ENCODE results near the gene ASS1.

The ASS1 gene

DNA sequence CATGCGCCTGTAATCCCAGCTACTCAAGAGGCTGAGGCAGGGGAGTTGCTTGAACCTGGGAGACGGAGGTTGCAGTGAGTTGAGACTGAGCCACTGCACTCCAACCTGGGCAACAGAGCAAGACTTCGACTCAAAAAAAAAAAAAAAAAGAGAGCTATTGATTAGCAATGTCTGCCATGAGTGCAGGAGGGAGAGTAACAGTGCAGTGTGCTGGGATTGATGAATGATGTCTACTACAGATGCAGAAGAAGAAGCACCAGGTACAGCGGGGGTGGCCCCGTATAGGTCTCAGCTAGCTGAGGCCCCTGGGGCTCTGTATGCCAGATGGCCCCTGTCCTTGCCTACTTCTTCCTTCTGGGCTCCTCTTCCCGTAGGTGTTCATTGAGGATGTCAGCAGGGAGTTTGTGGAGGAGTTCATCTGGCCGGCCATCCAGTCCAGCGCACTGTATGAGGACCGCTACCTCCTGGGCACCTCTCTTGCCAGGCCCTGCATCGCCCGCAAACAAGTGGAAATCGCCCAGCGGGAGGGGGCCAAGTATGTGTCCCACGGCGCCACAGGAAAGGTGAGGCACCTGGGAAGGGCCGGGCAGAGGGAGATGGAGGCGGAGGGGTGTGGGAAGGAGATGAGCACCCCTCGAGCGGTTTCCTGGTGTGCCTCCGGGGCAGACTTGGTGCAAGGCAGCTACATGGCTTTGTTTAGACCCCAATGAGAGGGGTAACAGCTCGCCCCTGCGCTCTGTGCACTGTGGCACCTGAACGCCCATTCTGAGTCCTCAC lies 13.5 kb downstream of the ASS1 start:
- no peak for DNase-seq

DNA sequence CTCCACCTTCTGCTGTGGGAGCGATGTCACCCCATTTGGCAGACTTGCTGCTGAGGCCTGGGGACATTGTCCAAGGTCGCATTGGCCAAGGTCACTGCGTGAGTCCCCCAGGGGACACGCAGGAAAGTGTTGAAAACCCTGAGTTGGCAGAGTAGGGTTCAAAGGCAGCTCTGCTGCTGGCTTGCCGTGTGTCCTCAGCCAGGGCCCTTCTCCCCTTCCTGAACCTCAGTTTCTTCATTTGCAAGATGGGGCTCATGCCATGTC lies 14.0 kb downstream of the ASS1 start:
- DNase-seq: no peak

DNA sequence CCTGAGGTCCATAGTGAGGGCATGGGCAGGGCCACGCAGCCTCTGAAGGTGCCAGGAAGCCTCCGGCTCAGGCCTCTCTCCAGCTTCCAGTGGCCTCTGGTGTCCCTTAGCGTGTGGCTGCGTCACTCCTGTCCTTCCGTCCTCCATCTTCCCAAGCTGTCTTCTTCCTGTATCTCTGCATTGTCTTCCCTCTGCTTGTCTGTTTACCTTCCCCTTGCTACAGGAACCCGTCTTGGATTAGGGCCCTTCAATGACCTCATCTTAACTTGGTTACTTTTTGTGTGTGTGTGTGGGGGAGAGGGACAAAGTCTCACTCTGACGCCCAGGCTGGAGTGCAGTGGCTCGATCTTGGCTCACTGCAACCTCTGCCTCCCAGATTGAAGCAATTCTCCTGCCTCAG lies 14.4 kb downstream of the ASS1 start:
- DNase-seq: no peak

DNA sequence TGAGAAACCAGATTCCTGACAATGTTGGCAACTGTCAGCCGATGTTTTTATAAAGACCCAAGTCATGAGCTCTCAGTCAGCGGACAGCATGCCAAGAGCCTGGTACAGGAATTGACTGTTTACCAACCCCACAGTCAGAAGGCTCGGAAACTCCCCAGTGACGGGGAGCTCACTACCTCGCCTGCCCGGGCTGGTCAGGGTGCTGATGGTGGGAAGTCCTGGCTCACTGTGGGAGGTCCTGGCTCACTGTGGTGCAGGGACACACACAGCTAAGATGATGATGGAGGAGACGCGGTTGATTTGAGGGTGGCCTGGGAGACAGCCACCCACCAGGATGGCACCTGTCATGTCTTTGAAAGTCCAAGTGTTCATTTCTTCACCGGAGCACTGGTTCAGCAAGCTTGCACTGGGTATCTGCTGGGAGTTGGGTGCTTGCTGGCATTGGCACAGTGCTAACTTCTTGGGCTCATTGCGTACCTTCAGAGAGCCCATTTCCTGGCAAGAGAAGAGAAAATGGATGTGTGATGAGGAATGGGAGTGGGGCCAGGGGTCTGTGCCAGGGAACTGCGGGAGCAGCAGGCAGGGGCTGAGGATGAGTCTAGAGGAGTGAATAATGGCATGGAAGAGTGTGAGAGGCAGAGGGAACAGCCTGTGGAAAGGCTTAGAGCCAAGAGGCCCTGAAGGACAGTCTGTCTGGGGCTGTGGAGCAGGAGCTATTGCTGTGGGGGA lies 15.3 kb downstream of the ASS1 start:
- no peak for DNase-seq

DNA sequence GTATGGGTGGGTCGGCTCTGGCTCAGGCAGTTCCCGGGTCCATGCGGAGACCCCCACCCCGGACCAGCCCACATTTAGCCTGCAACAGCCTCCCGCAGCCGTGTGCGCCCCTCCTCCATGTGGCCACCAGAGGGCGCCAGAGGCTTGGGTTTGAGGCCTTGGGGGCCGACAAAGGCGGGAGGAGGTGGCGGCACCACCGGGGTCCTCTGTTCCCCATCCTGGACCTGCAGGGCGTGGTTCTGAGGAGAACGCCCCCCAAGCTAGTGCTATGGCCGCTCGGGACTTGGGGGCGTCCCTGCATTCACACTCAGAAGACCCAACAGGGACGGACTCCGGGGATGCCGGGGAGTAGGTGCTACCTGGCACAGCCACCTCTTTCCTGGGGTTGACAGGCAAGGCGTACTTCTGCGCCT lies 16.5 kb downstream of the ASS1 start:
- DNase-seq: no peak

DNA sequence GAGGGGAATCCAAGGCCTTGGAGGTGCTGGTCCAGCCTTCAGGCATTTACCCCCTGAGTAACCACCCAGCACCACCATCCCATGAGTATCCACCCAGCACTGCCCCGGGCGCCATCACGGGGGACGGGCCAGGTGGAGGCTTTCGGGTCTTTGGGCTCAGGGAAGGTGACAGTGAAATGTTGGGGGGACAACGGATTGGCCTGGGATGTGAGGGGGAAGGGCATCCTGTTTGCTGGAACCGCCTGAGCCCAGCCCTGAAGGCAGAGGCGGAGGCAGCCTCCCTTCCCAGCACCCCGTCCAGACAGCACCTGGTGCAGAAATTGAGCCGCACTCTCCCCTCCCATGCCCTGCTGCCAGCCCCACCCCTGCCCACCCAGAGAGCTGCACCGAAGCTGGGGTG lies 17.0 kb downstream of the ASS1 start:
- no peak for DNase-seq

DNA sequence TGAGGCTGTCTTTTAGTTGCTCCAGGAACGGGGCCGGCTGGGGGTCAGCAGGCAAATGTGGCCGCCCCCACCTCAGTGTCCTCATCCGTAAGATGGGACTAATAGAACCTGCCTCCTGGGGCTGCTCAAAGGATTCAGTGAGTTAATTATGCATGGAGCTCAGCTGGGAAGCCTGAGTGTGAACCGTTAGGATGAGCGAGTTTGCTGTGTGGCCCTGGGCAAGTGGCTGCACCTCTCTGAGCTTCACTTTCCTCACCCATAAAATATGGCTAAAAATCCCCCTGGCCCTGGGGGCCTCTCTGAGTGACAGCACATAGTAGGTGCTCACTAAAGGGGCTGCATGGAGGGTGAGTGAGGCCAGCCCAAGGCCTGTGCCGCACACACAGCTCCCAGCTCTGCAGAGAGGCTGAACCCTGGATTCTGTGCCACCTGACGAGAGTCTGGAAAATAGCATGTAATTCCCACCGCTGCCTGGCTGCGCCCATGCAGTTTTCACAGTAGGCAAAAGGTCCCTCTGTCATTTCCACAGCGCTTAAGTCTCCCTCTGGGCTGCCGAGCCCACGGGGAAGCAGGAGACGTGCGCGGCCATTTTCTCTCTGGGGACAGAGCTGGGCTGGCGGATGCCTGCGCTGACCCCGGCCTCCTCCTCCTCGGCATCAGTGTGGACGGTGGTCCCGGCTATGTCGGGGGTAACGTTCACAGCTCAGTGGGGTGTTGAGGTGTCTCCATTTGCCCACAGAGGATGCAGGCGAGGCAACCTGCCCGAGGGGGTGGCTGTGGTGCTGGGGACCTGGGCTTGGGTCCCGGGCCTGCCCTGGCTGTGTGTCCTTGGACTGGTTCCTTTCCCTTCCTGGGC lies 18.2 kb downstream of the ASS1 start:
- no peak for DNase-seq

DNA sequence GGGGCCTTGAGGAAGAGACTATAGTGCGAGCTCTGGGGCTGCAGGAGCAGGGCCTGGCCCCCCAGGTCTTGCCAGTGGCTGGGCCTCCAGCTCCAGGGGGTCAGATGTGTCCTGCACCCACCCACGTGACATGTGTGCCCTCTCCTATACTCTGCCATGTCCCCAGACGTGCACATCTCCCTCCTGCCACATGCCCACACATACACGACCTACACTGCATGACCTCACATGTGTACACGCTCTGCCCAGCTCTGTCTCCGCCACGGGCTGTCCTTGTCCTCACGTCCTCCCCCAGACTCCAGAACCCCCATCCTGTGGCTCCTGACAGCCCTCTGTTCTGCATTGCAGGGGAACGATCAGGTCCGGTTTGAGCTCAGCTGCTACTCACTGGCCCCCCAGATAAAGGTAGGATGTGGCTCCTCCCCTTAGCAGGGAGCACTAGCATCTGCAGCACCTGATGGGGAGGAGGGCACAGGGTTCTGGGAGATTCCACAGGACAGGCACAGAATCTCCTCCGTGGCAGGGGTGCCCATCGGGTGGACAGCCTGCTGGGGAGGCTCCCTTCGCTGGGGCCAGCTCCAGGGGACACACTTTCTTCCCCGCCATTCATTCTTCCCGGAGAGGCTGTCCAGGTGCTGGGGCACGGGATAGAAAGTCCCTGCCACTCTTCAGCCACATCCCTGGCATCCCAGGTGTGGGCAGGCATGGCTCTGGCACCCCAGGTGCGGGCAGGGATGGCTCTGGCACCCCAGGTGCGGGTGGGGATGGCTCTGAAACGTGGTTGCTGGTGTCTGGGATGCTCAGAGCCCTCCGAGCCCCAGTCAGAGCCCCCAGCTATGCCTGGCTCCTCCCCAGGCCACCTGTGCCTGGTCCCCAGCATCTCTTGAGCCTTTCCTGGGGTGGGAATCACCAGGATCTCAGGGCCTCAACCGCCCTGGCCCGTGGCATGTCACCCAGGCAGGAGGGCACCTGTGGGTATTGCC lies 19.3 kb downstream of the ASS1 start:
- DNase-seq: no peak

DNA sequence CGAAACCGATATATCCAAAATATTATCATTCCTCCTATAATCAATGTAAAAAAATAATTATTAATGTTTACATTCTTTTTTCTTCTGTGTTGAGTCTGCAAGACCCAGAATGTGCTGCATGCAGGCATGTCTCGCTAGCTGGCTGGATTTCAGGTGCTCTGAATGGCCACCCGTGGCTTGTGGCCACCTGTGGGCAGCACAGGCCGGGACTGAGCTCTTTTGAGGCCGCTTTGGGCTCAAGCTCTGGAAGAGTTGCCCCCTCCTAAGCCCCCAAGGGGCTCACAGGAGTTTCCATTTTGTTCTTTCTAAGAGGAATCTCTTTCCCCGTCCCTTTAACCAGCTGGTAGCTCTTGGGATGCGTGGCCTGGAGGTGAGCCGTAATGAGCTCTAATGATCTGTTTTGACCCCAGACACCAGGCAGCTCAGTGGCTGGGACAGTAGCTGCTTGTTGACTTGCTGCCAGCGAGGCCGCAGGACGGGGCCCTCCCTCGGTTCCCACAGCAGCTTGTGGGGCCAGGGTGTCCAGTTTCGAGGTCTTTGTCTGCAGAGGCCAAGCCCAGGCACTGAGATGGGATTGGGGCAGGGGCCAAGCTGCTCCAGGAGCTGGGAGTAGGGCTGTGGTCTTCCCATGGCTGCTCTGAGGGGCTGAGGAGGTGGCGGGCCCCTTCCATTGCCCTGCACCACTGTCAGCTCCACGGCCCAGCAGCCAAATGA lies 20.8 kb downstream of the ASS1 start:
- DNase-seq: no peak

DNA sequence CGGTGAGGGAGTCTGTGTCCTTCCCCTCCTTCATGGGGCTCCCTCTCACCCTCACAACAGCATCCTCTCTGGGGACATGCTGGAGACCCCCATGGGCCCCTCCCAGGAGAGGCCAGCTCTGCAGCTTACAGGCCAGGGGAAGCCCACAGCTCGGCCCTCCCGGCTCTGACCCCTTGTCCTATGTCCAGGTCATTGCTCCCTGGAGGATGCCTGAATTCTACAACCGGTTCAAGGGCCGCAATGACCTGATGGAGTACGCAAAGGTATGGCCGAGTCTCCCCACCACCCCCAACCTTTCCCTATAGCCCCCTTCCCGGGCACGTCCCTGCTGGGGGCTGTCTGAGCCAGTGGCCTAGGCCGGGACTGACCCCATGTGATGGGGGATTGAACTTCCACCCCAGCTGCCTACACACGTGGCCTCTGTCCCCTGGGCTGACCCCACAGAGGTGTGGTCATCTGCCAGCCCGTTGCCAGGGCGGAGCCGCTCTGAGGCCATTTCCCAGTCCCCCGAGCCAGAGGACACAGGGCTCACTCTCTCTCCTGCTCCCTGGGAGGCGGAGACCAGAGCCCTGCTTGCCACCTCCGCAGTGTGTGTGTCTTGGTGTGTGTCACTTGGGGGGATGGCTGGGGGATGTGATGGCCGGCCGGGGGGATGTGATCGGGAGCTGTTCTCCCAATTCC lies 21.9 kb downstream of the ASS1 start:
- no peak for DNase-seq

DNA sequence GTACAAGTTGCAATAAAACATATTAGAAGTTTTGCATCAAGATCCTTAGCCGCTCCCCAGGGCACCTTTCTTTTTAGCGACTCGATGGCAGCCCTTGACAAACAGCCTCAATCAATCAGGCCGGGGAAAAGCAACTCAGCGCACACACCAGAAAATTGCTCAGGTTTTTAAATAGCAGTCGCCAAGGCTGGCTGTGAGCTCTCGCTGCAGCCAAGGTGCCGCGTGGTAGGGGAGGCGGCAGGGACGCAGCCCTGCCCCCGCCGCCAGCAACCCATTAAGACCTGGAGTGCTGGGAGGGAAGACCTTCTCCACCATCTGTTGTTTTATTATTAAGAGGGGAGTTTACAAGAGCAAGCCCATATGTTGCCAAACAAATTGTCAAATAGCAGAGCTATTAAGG lies 22.6 kb downstream of the ASS1 start:
- no peak for DNase-seq

DNA sequence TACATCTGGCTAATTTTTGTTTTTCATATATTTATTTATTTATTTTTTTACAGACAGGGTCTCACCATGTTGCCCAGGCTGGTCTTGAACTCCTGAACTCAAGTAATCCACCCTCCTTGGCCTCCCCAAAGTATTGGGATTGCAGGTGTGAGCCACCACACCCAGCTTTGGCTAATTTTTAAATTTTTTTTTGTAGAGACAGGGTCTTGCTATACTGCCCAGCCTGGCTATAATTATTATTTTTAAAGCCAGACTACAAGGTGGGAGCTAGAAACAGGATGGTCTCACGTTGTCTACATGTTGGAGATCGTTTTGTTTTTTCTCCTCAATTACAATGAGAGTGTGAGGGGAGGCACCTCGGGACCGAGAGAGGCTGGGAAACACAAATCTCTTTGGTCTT lies 23.8 kb downstream of the ASS1 start:
- no peak for DNase-seq

DNA sequence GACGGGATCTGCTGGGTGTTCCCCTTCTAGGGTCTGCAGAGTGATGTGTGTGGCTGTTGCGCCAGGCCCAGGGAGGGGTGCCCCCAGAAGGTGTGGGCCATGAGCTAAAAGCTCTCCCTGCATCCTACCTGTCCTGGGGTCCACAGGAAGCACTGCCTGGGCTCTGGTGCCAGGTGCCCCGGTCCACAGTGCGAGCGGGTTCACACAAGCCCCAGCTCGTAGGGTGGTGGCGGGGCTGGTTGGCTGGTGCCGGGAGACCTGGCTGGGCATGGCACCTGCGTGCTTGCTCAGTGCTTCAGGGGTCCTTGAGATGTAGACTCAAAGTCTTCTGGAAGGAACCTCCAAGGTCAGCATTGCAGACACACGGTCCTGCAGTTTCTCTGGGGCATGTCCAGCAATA lies 25.5 kb downstream of the ASS1 start:
- no peak for DNase-seq

DNA sequence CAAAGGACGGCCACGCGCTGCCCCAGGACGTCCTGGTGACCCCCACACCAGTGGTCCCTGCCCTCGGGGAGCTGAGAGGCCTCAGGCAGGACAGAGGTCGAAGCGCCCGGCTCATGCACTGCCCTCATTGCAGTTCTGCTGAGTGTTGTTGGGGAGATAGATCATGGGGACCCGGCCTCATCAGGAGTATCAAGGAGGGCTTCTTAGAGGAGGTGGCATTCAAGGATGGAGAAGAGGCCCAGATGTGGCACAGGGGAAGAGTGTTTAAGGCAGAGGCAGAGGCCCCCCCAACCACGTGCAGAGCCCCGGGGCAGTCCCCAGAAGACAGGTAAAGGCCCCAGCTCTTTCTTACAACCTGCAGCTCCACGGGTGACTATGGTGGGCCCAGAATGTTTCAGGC lies 26.2 kb downstream of the ASS1 start:
- DNase-seq: no peak

DNA sequence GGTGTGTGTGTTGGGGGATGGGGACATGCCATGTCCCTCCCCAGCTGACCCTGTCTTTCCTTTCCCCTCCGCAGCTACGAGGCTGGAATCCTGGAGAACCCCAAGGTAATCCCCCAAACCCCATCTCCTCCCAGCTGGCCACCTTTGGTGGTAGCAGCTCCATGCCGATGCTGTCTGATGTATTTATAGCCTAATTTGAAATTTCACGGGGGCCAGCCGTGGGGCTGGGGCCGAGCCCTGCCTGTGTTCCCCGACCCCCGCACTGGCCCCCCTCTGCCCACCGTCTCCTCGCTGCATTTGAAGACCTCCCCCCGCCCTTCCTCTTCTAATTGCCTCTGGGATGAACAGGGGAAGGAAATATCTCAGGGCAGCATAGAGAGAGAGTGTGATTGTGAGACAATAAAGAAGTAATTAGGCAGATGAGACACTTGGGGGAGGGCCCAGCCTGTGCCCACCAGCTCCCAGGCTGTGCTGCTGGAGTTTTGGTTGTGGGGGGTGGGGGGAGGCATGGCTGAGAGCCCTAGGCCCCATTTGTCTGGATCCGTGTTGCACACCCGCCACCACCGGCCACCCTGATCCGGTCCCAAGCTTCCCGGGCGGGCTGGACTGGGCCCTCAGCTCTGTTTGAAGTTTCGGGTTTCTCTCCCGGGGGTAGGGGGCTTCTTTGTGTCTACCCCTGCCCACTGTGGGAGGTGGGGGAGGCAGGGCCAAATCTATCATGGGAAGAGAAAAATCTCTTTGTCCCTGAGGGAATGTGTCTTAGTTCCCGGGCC lies 26.8 kb downstream of the ASS1 start:
- no peak for DNase-seq

DNA sequence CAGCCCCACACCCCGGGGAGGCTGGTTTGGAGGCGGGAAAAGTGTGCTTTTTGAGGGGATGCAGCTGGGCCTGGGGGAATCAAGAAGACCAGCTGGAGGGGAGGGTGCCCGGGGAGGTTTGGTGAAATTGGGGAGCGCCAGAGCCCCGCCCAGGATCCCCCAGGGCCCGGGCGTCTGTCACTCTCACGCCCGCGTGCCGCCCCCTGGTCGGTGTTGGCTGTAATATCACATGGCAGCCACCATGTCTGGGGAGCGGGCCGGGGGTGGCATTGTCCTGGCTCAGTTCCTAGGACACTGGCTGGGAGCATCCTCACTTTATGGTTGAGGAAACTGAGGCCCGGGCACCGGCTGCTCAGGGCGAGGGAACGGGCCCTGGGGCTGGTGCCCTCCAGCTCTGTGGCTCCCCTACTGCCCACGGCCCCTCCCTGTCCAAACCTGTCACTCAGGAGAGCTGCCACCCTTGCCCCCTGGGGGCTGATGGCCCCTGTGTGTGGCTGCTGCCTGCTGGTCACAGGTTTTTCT lies 27.5 kb downstream of the ASS1 start:
- no peak for DNase-seq

DNA sequence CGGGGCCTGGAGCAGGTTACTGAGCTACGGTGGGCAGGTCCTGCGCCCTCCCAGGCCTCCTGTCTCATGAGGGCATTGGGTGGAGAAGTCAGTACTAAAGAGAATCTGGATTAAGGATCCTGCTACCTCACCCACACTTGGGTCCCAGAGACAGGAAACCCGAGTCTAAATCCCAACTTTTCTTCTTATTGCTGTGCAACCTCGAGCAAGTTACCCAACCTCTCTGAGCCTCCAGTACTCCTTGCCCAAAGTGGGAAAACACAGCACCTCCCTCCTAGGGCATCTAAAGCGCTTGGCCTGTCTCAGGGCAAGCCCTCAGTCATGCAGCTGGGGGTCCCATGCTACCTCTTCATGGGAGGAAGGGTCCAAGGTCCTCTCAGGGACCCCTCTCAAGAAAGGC lies 28.2 kb downstream of the ASS1 start:
- DNase-seq: no peak

DNA sequence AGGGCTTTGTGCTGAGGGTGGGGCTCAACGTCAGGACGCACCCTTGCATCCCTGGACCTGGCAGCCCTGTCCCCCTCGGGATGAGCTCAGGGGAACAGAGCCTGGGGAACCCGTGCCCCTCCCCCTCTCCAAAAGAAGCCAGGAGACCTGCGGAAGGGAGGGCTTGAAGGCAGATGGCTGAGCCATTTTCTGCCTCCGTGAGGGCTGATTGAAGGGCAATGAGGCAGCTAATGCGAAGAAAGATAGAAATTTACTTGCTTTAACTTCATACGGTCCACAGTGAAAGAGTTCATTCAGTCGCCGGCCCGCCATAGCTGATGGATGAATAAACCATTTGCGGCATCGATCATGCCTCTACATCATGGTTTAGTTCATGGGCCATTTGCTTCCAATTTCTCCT lies 28.8 kb downstream of the ASS1 start:
- DNase-seq: no peak

DNA sequence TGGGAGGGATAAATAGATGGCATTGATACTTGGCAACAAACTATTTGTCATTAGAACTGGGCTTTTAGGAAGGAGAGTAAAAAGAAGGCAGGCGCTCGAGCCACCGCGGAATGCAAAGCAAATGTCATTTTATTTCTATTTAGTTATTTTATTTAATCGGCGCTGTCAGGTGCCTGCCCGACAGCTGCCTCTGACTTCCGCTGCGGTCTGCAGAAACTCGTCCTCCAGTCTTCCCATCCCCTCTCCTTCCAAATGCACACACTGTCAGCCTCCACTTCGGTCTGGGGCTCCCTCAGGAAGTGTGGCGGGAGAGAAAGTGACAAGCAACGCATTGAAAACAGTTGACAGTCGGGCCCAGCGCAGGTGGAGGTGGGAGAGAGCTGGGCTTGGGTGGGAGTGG lies 29.3 kb downstream of the ASS1 start:
- DNase-seq: no peak

DNA sequence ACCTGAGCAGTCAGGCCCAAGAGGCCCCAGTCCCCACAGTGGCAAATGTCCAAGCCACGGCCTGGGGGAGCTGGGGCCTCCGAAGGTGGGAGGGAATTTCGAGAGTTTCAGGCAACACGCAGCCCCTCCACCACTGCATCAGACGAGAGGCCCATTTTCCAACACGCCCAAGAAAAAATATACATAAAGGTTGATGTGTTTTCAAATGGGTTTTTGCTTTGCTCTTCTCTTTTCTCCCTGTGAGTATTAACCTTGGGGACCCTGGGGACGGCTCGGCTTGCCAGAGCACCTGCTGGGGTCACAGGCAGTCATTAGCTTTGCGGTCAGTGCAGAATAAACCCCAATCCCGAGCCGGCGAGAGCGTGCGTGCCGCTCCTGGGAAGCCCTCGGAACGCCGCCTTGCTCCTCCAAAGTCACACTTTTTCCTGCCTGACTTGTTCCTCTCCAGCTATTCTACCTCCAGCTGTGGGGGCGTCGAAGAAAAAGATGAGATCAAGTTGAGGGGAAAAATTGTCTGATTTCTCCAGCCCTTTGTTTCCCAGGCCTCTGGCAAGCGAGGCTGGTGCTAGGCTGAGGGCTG lies 31.5 kb downstream of the ASS1 start:
- DNase-seq: no peak

Data from kidney glomerular epithelial cell (primary cell).